Smooth muscle cell (in vitro differentiated cells): ENCODE measurements around the gene TUBG1. TPM values are rescaled to one million over a fixed set of nuclear protein-coding genes. Genes with fewer than 3 reads are reported as not detected.

ENCODE experiments used
- DNase-seq: peaks from one replicate; lab custom pipeline; 2025; ENCODE audit not compliant: unreplicated experiment; lab: John Stamatoyannopoulos, UW
- H2AFZ ChIP-seq: fragments of 200-600 bp; sonication (generic); 2 replicates; pipeline ENCODE4 v1.6.0; 2016; ENCODE audit warnings: antibody characterized with exemption, low read depth, mild to moderate bottlenecking
- H3F3A ChIP-seq: fragments of 200-600 bp; sonication (generic); 2 replicates; pipeline ENCODE4 v1.6.0; 2017; ENCODE audit warnings: antibody characterized with exemption, low read depth
- H3K27ac ChIP-seq: fragments of 200-600 bp; sonication (generic); 2 replicates; pipeline ENCODE4 v1.5.1; 2016; ENCODE audit warnings: low read depth, mild to moderate bottlenecking
- H3K27me3 ChIP-seq: fragments of 200-600 bp; sonication (generic); 2 replicates; pipeline ENCODE4 v1.6.1; 2016; ENCODE audit warnings: low read depth, mild to moderate bottlenecking
- H3K36me3 ChIP-seq: fragments of 200-600 bp; sonication (generic); 2 replicates; pipeline ENCODE4 v1.5.1; 2016; ENCODE audit warnings: low read depth
- H3K4me1 ChIP-seq: fragments of 200-600 bp; sonication (generic); 2 replicates; pipeline ENCODE4 v1.5.1; 2016; ENCODE audit warnings: low read depth
- H3K4me2 ChIP-seq: fragments of 200-600 bp; sonication (generic); 2 replicates; pipeline ENCODE4 v1.6.0; 2016; ENCODE audit warnings: mild to moderate bottlenecking
- H3K4me3 ChIP-seq: fragments of 200-600 bp; sonication (generic); 2 replicates; pipeline ENCODE4 v1.5.1; 2016; ENCODE audit warnings: mild to moderate bottlenecking
- H3K79me2 ChIP-seq: fragments of 200-600 bp; sonication (generic); 2 replicates; pipeline ENCODE4 v1.6.0; 2016; ENCODE audit warnings: low read depth, mild to moderate bottlenecking
- H3K9ac ChIP-seq: fragments of 200-600 bp; sonication (generic); 2 replicates; pipeline ENCODE4 v1.6.0; 2016; ENCODE audit warnings: low read depth
- H3K9me3 ChIP-seq: fragments of 200-600 bp; sonication (generic); replicated peaks from 2 replicates; pipeline ENCODE4 v1.5.1; 2016; ENCODE audit warnings: low read depth
- H4K20me1 ChIP-seq: fragments of 200-600 bp; sonication (generic); 2 replicates; pipeline ENCODE4 v1.6.0; 2016; ENCODE audit warnings: low read depth
- CTCF ChIP-seq: fragments of 200-600 bp; sonication (generic); IDR thresholded peaks from 2 replicates; pipeline ENCODE4 v1.5.1; 2017; ENCODE audit warnings: borderline replicate concordance, mild to moderate bottlenecking, antibody characterized with exemption; ENCODE audit not compliant: insufficient read depth, poor library complexity, severe bottlenecking
- WGBS: methylation state at CpG from one replicate; pipeline ENCODE4 v1.1.7; 2016; ENCODE audit warnings: low lambda C conversion rate; 5-methylcytosine and 5-hydroxymethylcytosine counted together
- polyA plus RNA-seq: library from polyadenylated mRNA; unstranded; fragments of >200 nt; fragmentation: Nextera tagmentation; extraction: Ambion mirVana; gene quantifications from 2 replicates; pipeline ENCODE4 v1.2.1, GENCODE V29; 2016
- total RNA-seq: library from RNA; depleted of rRNA; stranded (reverse); fragments of >200 nt; gene quantifications from 2 replicates; pipeline ENCODE4 v1.2.3, GENCODE V29; 2014

The TUBG1 gene
- total and polyA plus RNA-seq, 2 experiments from 2014 or later: 38.7 to 102 TPM

- no peak for DNase-seq
- no peak for TF ChIP-seq CTCF
- Histone ChIP-seq H2AFZ (no peak overlapping the region), H3K27ac (no peak overlapping the region), H3F3A (peaks cover 3% of the 10 kb centered on the region), H4K20me1 (no peaks in the 10 kb centered on the region), H3K4me3 (no peak overlapping the region), H3K9ac (no peak overlapping the region), H3K79me2 (no peaks in the 10 kb centered on the region), H3K4me2 (no peak overlapping the region), H3K9me3 (no peaks in the 10 kb centered on the region), H3K27me3 (no peaks in the 10 kb centered on the region), H3K4me1 (no peaks in the 10 kb centered on the region), H3K36me3 (no peaks in the 10 kb centered on the region)
- WGBS: 94% methylated on average over 9 of the region's 9 CpGs
These were observed 24.6 kb upstream of the TUBG1 start for GRCh38 chr17:42584880-42585279.

GRCh38 chr17:42585353-42585752 is 24.1 kb upstream of the TUBG1 start:
- Histone ChIP-seq H3F3A (peaks cover 3% of the 10 kb centered on the region), H3K27ac (no peak overlapping the region), H3K4me1 (no peaks in the 10 kb centered on the region), H4K20me1 (no peaks in the 10 kb centered on the region), H2AFZ (no peak overlapping the region), H3K27me3 (no peaks in the 10 kb centered on the region), H3K9ac (no peak overlapping the region), H3K9me3 (no peaks in the 10 kb centered on the region), H3K4me2 (no peak overlapping the region), H3K36me3 (no peaks in the 10 kb centered on the region), H3K79me2 (no peaks in the 10 kb centered on the region), H3K4me3 (no peak overlapping the region)
- WGBS: 100% methylated on average over 1 of the region's 1 CpG
- DNase-seq: no peak
- no peak for TF ChIP-seq CTCF

- Histone ChIP-seq H3F3A (no peaks in the 10 kb centered on the region), H3K4me2 (no peak overlapping the region), H3K79me2 (no peaks in the 10 kb centered on the region), H3K9me3 (no peaks in the 10 kb centered on the region), H3K4me1 (no peaks in the 10 kb centered on the region), H3K27ac (peak overlapping the region; percentile 74), H2AFZ (no peak overlapping the region), H3K9ac (no peak overlapping the region), H3K36me3 (no peaks in the 10 kb centered on the region), H3K4me3 (no peak overlapping the region), H4K20me1 (no peaks in the 10 kb centered on the region), H3K27me3 (no peaks in the 10 kb centered on the region)
- 88% methylated on average over 7 of the region's 7 CpGs for WGBS
- TF ChIP-seq CTCF: no peak
- DNase-seq: no peak
These were observed 22.8 kb upstream of the TUBG1 start for GRCh38 chr17:42586514-42587230.

GRCh38 chr17:42590886-42591285 is 18.6 kb upstream of the TUBG1 start:
- WGBS: 97% methylated on average over 2 of the region's 2 CpGs
- H3K4me1 ChIP-seq: no peaks in the 10 kb centered on the region
- peaks cover 38% of the 10 kb centered on the region for H4K20me1 ChIP-seq
- H3K9me3 ChIP-seq: no peaks in the 10 kb centered on the region
- H3K27ac ChIP-seq: no peak overlapping the region
- H3K9ac ChIP-seq: no peak overlapping the region
- H3K36me3 ChIP-seq: peaks cover 2% of the 10 kb centered on the region
- peaks cover 32% of the 10 kb centered on the region for H3K79me2 ChIP-seq
- H3F3A ChIP-seq: no peaks in the 10 kb centered on the region
- no peak overlapping the region for H3K4me3 ChIP-seq
- H2AFZ ChIP-seq: no peak overlapping the region
- DNase-seq: no peak
- TF ChIP-seq CTCF: no peak
- no peaks in the 10 kb centered on the region for H3K27me3 ChIP-seq
- H3K4me2 ChIP-seq: no peak overlapping the region
